CD8-positive, alpha-beta memory T cell (primary cell): Measurements from ENCODE around the gene CAMK1D. TPM values are rescaled to one million over a fixed set of nuclear protein-coding genes. Genes with fewer than 3 reads are reported as not detected.
A peak's percentile ranks its signal among the peaks of the same experiment; 100 is the strongest.
"Not testable (repeated sequence)": the region's sequence is repeated elsewhere in the genome, so short reads cannot be mapped to it uniquely, and the experiment has no call there.

Experiments
- CTCF ChIA-PET: fragments of 350-600 bp; sonication (Branson Sonifier 250); formaldehyde crosslinking; loops from one replicate; lab custom pipeline; 2021; ENCODE audit warnings: antibody characterized with exemption; lab: Charles Lee
- POLR2A ChIA-PET: fragments of 350-600 bp; sonication (Branson Sonifier 250); formaldehyde crosslinking; loops from one replicate; lab custom pipeline; 2021; ENCODE audit warnings: antibody characterized with exemption; lab: Charles Lee
- DNase-seq, 5 donors: peaks; one replicate each; pipeline versions ENCODE4 v3.0.0 to v3.0.0-alpha.2; 2020 to 2022; ENCODE audit warnings: mixed read lengths in 1 of 5
- H3K27ac ChIP-seq: one replicate; pipeline ENCODE4 v1.7.0; 2013; ENCODE audit warnings: low read depth, mild to moderate bottlenecking, low read length, moderate library complexity
- H3K27me3 ChIP-seq: 2 replicates; pipeline ENCODE4 v1.7.0; 2013; ENCODE audit warnings: low read length, mild to moderate bottlenecking; ENCODE audit not compliant: insufficient read depth, poor library complexity, severe bottlenecking
- H3K36me3 ChIP-seq: 2 replicates; pipeline ENCODE4 v1.7.0; 2013; ENCODE audit warnings: mild to moderate bottlenecking, low read length, moderate library complexity; ENCODE audit not compliant: insufficient read depth
- H3K4me1 ChIP-seq: 2 replicates; pipeline ENCODE4 v1.7.0; 2013; ENCODE audit warnings: mild to moderate bottlenecking, low read length, moderate library complexity; ENCODE audit not compliant: insufficient read depth
- H3K4me3 ChIP-seq: 2 replicates; pipeline ENCODE4 v1.7.0; 2013; ENCODE audit warnings: mild to moderate bottlenecking, low read length
- H3K9me3 ChIP-seq: 2 replicates; pipeline ENCODE4 v1.7.0; 2013; ENCODE audit warnings: mild to moderate bottlenecking, low read length
- H3K27ac Mint-ChIP-seq, 8 donors: one replicate each; pipeline ENCODE4 v1.8.0; 2020 to 2021; ENCODE audit warnings: mixed read lengths in 8 of 8, mild to moderate bottlenecking in 6 of 8, inconsistent platforms in 3 of 8, moderate library complexity in 3 of 8
- H3K27me3 Mint-ChIP-seq, 2 donors: one replicate each; pipeline ENCODE4 v1.8.0; 2020 to 2021; ENCODE audit warnings: mixed read lengths in 2 of 2, mild to moderate bottlenecking in 1 of 2, moderate library complexity in 1 of 2
- H3K36me3 Mint-ChIP-seq, 3 donors: one replicate each; pipeline ENCODE4 v1.8.0; 2020 to 2021; ENCODE audit warnings: mixed read lengths in 3 of 3, inconsistent platforms in 1 of 3, mild to moderate bottlenecking in 1 of 3
- H3K4me1 Mint-ChIP-seq, 3 donors: one replicate each; pipeline ENCODE4 v1.8.0; 2020 to 2021; ENCODE audit warnings: mixed read lengths in 3 of 3, inconsistent platforms in 1 of 3, mild to moderate bottlenecking in 1 of 3
- H3K4me3 Mint-ChIP-seq, 7 donors: one replicate each; pipeline ENCODE4 v1.8.0; 2020 to 2021; ENCODE audit warnings: mixed read lengths in 7 of 7, mild to moderate bottlenecking in 6 of 7, moderate library complexity in 4 of 7, inconsistent platforms in 2 of 7
- H3K9me3 Mint-ChIP-seq, 5 donors: one replicate each; pipeline ENCODE4 v1.8.0; 2020 to 2022; ENCODE audit warnings: mixed read lengths in 5 of 5, mild to moderate bottlenecking in 3 of 5, moderate library complexity in 2 of 5, inconsistent platforms in 1 of 5
- polyA plus RNA-seq: library from polyadenylated mRNA; unstranded; fragments of 300-500 nt; fragmentation: Illumina TruSeq; gene quantifications from one replicate; pipeline ENCODE4 v1.2.3, GENCODE V29; 2021
- total RNA-seq, 2 experiments: library from RNA; stranded (reverse); gene quantifications; one replicate each; pipeline ENCODE4 v1.2.3, GENCODE V29; 2021

CAMK1D gene
- total and polyA plus RNA-seq, 3 experiments from 2014 or later = 8.9 to 15.1 (median 10.0) TPM

DNA sequence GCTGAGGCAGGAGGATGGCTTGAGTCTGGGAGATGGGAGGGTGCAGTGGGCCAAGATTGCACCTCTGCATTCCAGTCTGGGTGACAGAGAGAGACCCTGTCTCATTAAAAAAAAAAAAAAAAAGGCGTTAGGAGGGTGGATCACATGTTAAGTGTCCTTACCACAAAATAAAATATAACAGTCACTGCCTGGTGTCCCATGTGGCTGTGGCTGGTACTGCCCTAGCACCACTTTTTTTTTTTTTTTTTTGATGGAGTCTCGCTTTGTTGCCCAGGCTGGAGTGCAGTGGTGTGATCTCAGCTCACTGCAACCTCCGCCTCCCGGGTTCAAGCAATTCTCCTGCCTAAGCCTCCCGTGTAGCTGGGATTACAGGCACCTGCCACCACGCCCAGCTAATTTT lies 460.7 kb downstream of the CAMK1D start:
- DNase-seq, H3K4me1 ChIP-seq, H3K4me1 Mint-ChIP-seq, H3K27ac Mint-ChIP-seq, H3K27me3 ChIP-seq, H3K4me3 ChIP-seq, H3K27me3 Mint-ChIP-seq, H3K27ac ChIP-seq, H3K36me3 ChIP-seq, H3K4me3 Mint-ChIP-seq, H3K9me3 ChIP-seq, POLR2A ChIA-PET: not testable (repeated sequence)
- Mint-ChIP-seq H3K36me3 (peaks cover 24 to 48% (median 44%) of the 10 kb centered on the region in 3 donors), H3K9me3 (peaks cover 3 to 16% (median 11%) of the 10 kb centered on the region in 5 donors)
- CTCF ChIA-PET = interaction anchor here (0.7 kb wide), 1 partner anchor 74 kb away, joined by 3 read pairs; no protein-coding TSS in a partner anchor

DNA sequence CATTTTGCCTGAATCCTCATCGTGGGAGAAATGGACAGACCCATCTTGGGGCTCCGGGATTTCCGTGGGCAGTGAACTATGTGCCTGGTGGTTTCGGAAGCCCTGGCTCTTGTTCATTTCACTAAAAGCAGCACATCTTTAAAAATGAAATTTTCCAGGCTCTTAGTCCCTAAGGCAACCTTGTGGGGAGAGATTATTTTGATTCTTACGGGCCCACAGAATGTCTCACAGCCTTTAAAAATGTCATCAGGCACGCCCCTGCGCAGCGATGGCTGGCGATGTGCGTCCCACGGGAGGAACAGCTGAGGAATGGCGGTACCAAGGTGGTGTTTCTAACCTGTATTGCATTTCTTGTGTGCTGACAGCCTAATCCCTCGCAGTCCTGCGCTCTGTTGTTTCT lies 462.5 kb downstream of the CAMK1D start:
- H3K4me1 ChIP-seq = no peaks in the 10 kb centered on the region

DNA sequence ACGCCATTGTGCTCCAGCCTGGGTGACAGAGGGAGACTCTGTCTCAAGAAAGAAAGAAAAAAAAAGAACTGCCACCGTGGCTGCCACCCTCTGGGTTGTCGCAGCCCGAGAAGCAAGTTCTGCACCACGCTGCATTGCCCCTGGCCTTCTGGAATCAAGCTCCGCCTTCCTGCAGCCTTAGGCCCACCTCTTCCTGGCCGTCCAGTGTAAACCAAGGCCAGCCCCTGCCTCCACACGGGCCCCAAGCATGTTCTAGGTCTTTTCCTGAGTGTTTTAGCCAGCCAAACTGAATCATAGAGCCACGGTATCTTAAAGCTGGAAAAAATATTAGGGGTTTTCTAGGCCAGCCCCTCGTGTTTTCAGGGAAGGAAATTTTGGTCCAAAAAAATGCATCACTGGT lies 463.2 kb downstream of the CAMK1D start:
- no peak overlapping the region for H3K4me3 Mint-ChIP-seq

More for the DNA sequence above, 462.5 kb downstream of the CAMK1D start:
- no peak overlapping the region for H3K4me3 Mint-ChIP-seq
- Histone ChIP-seq H3K36me3 (peaks cover 6% of the 10 kb centered on the region), H3K9me3 (no peaks in the 10 kb centered on the region), H3K4me3 (no peak overlapping the region), H3K27ac (no peak overlapping the region), H3K27me3 (no peaks in the 10 kb centered on the region)
- peaks cover 3 to 16% (median 11%) of the 10 kb centered on the region in 5 donors for H3K9me3 Mint-ChIP-seq
- H3K4me1 Mint-ChIP-seq = no peaks in the 10 kb centered on the region
- H3K36me3 Mint-ChIP-seq = peaks cover 32 to 57% (median 54%) of the 10 kb centered on the region in 3 donors
- ChIA-PET POLR2A (no interaction called here), CTCF (interaction anchor here (0.6 kb wide), 1 partner anchor 497 kb away, joined by 3 read pairs; no protein-coding TSS in a partner anchor)
- no peaks in the 10 kb centered on the region for H3K27me3 Mint-ChIP-seq
- H3K27ac Mint-ChIP-seq = peak overlapping the region in 1 of 8 donors; percentile 39
- DNase-seq = no peak

DNA sequence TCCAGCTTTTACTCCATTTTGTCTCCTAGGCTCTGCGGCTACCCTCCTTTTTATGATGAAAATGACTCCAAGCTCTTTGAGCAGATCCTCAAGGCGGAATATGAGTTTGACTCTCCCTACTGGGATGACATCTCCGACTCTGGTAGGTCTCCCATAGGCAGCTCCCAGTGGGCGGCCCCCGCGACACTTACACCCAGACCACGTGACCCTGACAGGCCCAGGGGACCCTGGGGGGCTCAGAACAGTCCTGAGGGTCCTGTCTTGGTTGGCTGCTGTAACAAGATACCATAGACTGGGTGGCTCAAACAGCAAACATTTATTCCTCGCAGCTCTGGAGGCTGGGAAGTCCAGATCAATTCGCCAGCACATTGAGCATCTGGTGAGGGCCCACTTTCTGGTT lies 464.8 kb downstream of the CAMK1D start:
- Histone ChIP-seq H3K27ac (no peak overlapping the region), H3K4me1 (no peaks in the 10 kb centered on the region), H3K4me3 (no peak overlapping the region), H3K27me3 (no peaks in the 10 kb centered on the region), H3K9me3 (no peaks in the 10 kb centered on the region), H3K36me3 (peaks cover 6% of the 10 kb centered on the region)
- no peaks in the 10 kb centered on the region for H3K27me3 Mint-ChIP-seq
- H3K36me3 Mint-ChIP-seq = peaks cover 33 to 66% (median 57%) of the 10 kb centered on the region in 3 donors
- H3K4me1 Mint-ChIP-seq = no peaks in the 10 kb centered on the region
- peaks cover 3 to 16% (median 11%) of the 10 kb centered on the region in 5 donors for H3K9me3 Mint-ChIP-seq
- ChIA-PET POLR2A (no interaction called here), CTCF (no interaction called here)
- H3K4me3 Mint-ChIP-seq = no peak overlapping the region
- no peak for DNase-seq
- no peak overlapping the region for H3K27ac Mint-ChIP-seq

More for the DNA sequence above, 463.2 kb downstream of the CAMK1D start:
- Mint-ChIP-seq H3K27me3 (no peaks in the 10 kb centered on the region), H3K27ac (no peak overlapping the region), H3K4me1 (no peaks in the 10 kb centered on the region), H3K9me3 (peaks cover 3 to 16% (median 11%) of the 10 kb centered on the region in 5 donors), H3K36me3 (peaks cover 33 to 60% (median 59%) of the 10 kb centered on the region in 3 donors)
- Histone ChIP-seq H3K4me3 (no peak overlapping the region), H3K27me3 (no peaks in the 10 kb centered on the region), H3K36me3 (peaks cover 6% of the 10 kb centered on the region), H3K27ac (no peak overlapping the region), H3K9me3 (no peaks in the 10 kb centered on the region), H3K4me1 (no peaks in the 10 kb centered on the region)
- POLR2A ChIA-PET = no interaction called here
- CTCF ChIA-PET = interaction anchor here (0.6 kb wide), 1 partner anchor 498 kb away, joined by 3 read pairs; no protein-coding TSS in a partner anchor
- no peak for DNase-seq

DNA sequence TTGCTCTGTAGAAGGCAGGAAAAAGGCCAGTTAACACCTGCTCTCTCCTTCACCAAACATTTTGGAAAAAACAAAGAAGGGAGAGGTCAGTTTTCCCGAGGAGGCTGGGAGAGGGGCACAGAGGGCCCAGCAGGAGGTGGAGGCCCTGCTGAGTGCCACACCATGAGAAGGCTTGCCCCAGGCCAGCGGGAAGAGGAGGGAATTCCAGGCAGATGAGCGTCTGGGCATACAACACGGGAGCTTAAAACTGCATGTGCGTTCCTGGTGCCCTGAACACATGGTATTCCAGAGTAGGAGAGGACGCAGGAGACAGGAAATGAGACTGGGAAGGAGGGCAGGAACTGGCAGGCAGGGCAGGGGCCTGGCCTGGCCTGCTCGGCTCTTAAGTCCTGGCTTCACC lies 469.7 kb downstream of the CAMK1D start:
- peak overlapping the region in 1 of 8 donors; percentile 79 for H3K27ac Mint-ChIP-seq
- Histone ChIP-seq H3K4me3 (no peak overlapping the region), H3K27me3 (no peaks in the 10 kb centered on the region), H3K36me3 (peaks cover 6% of the 10 kb centered on the region), H3K4me1 (no peaks in the 10 kb centered on the region), H3K9me3 (no peaks in the 10 kb centered on the region), H3K27ac (no peak overlapping the region)
- H3K36me3 Mint-ChIP-seq = peaks cover 20 to 67% (median 29%) of the 10 kb centered on the region in 3 donors
- no peak for DNase-seq
- H3K4me1 Mint-ChIP-seq = peaks cover 0 to 4% (median 1%) of the 10 kb centered on the region in 3 donors
- ChIA-PET POLR2A (no interaction called here), CTCF (no interaction called here)
- H3K27me3 Mint-ChIP-seq = no peaks in the 10 kb centered on the region
- no peak overlapping the region for H3K4me3 Mint-ChIP-seq
- peaks cover 2 to 6% (median 4%) of the 10 kb centered on the region in 5 donors for H3K9me3 Mint-ChIP-seq

DNA sequence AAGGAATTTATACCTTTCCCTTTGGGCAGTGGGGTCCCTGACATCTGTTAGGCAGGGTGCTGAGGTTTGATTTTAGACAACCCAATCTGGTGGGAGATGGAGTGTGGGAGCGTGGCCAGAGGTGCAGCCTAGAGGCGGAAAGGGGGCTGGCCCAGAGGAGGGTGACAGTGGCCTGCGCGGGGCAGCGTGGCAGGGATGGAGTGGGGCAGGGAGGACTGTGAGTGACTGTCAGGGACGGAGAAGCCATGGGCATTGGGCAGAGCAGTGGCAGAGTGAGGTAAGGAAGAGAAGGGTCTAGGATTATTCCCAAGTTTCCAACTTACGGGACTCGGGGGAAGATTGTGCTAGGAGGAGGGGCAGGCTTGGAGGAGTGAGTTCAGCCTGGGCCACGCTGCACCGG lies 470.3 kb downstream of the CAMK1D start:
- Histone ChIP-seq H3K4me1 (no peaks in the 10 kb centered on the region), H3K36me3 (peaks cover 2% of the 10 kb centered on the region), H3K27me3 (no peaks in the 10 kb centered on the region), H3K27ac (no peak overlapping the region), H3K9me3 (no peaks in the 10 kb centered on the region), H3K4me3 (no peak overlapping the region)
- Mint-ChIP-seq H3K4me3 (no peak overlapping the region), H3K36me3 (peaks cover 16 to 65% (median 28%) of the 10 kb centered on the region in 3 donors), H3K27ac (peak overlapping the region in 1 of 8 donors; percentile 51), H3K27me3 (no peaks in the 10 kb centered on the region), H3K4me1 (peaks cover 0 to 4% (median 1%) of the 10 kb centered on the region in 3 donors), H3K9me3 (peaks cover 0 to 1% (median 0%) of the 10 kb centered on the region in 5 donors)
- CTCF ChIA-PET = no interaction called here
- DNase-seq = no peak
- POLR2A ChIA-PET = no interaction called here

DNA sequence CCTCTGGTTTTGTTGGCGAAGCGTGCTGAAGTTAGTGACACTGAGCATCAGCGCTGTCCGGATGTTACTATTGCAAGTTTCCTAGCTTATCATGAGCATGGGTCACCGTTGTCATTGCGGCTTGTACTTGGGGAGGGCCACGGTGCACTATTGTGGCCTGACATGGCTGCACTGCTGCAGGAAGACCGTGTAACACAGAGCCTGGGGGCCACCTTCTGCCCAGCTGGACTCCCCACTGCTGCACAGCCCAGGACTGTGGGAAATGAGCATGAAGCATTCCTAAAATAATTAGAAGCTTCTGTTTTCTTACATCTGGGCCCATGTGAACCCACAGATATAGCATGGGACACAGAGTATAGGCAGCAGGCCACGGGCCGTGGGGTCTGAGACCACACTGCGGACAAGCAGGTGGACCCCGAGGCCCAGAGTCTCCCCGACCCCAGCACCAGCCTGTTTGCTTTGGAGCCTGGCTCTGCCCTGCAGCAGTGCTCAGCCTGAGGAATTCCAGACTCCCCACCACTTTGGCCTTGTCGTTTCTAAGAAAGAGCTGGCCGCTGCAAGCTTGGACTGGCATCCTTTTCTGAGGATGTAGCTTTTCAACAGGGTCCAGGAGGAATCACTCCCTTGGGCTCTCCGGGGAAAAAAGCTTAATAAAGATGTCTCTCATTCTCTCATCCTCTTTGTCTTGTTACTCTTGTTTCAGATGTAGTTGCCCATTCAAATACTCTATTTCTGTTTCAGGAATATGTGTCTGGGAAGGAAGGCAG lies 473.0 kb downstream of the CAMK1D start:
- Mint-ChIP-seq H3K27me3 (peaks cover 0 to 1% of the 10 kb centered on the region in 2 donors), H3K9me3 (no peaks in the 10 kb centered on the region), H3K27ac (peak overlapping the region in 2 of 8 donors; percentile 38 to 43), H3K4me3 (no peak overlapping the region), H3K36me3 (peaks cover 8 to 66% (median 28%) of the 10 kb centered on the region in 3 donors), H3K4me1 (peaks cover 0 to 4% (median 1%) of the 10 kb centered on the region in 3 donors)
- Histone ChIP-seq H3K4me1 (no peaks in the 10 kb centered on the region), H3K27me3 (no peaks in the 10 kb centered on the region), H3K9me3 (no peaks in the 10 kb centered on the region), H3K36me3 (no peaks in the 10 kb centered on the region), H3K27ac (no peak overlapping the region), H3K4me3 (no peak overlapping the region)
- CTCF ChIA-PET = no interaction called here
- POLR2A ChIA-PET = no interaction called here
- no peak for DNase-seq

DNA sequence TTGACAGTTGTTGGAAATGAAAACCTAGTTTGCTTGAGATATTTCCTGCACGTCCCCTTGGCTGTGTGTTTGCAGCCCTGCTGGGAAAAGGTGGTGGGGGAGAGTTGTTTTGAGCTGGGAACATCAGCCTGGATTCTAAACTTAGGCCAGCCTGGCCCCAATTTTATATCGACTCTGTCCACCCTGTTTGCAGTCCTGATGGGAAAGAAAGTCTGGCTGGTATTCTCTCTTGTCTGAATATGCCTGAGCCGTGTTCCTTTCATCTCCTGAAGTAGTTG lies 473.5 kb downstream of the CAMK1D start:
- ChIA-PET POLR2A (no interaction called here), CTCF (no interaction called here)
- H3K9me3 Mint-ChIP-seq = no peaks in the 10 kb centered on the region
- no peak overlapping the region for H3K4me3 Mint-ChIP-seq
- H3K27ac Mint-ChIP-seq = peak overlapping the region in 1 of 8 donors; percentile 43
- H3K4me1 Mint-ChIP-seq = peaks cover 0 to 4% (median 1%) of the 10 kb centered on the region in 3 donors
- peaks cover 8 to 68% (median 27%) of the 10 kb centered on the region in 3 donors for H3K36me3 Mint-ChIP-seq
- H3K9me3 ChIP-seq = no peaks in the 10 kb centered on the region
- H3K4me3 ChIP-seq = no peak overlapping the region
- no peak for DNase-seq
- no peaks in the 10 kb centered on the region for H3K27me3 ChIP-seq
- H3K4me1 ChIP-seq = no peaks in the 10 kb centered on the region
- H3K36me3 ChIP-seq = no peaks in the 10 kb centered on the region
- no peak overlapping the region for H3K27ac ChIP-seq
- peaks cover 0 to 1% of the 10 kb centered on the region in 2 donors for H3K27me3 Mint-ChIP-seq
